ENCODE results near the gene USF1. TPM values are rescaled to one million over a fixed set of nuclear protein-coding genes. Genes with fewer than 3 reads are reported as not detected.
A peak's percentile ranks its signal among the peaks of the same experiment; 100 is the strongest.
"Not testable (repeated sequence)": the region's sequence is repeated elsewhere in the genome, so short reads cannot be mapped to it uniquely, and the experiment has no call there.

The USF1 gene
- total and polyA plus RNA-seq, 7 experiments from 2014 or later: 3.9 to 115 (median 76.0) TPM

GRCh38 chr1:161033751-161034150, 12.0 kb downstream of the USF1 start:
- Histone ChIP-seq H3K27ac (ENCODE audit: low read depth, low read length) (no peak overlapping the region), H3K27me3 (ENCODE audit: control insufficient read depth in 2 of 2, insufficient read depth in 2 of 2, low read length in 2 of 2) (no peaks in the 10 kb centered on the region), H3K4me3 (ENCODE audit: low read length) (no peak overlapping the region), H3K9me3 (ENCODE audit: control insufficient read depth in 2 of 3, low read length in 3 of 3) (no peaks in the 10 kb centered on the region), H3K4me1 (ENCODE audit: control insufficient read depth in 2 of 2, insufficient read depth in 2 of 2, low read length in 2 of 2) (peaks cover 9 to 11% of the 10 kb centered on the region in 2 donors), H3K36me3 (ENCODE audit: control insufficient read depth in 2 of 3, insufficient read depth in 3 of 3, low read length in 3 of 3) (no peaks in the 10 kb centered on the region)
- Mint-ChIP-seq H3K9me3 (peaks cover 0 to under 1% (median 0%) of the 10 kb centered on the region in 11 donors), H3K4me1 (peaks cover 10 to 29% (median 27%) of the 10 kb centered on the region in 7 donors), H3K36me3 (peaks cover 0 to 10% (median 8%) of the 10 kb centered on the region in 5 donors), H3K27me3 (no peaks in the 10 kb centered on the region), H3K4me3 (no peak overlapping the region), H3K27ac (no peak overlapping the region)
- DNase-seq (no peak), ATAC-seq (no peak)
- ChIA-PET POLR2A (interaction anchor here (0.6 to 1.3 kb wide), 3 partner anchors 12 to 151 kb away, joined by 3 to 5 read pairs (median 3); partner anchors contain the start of genes F11R and USF1), CTCF (interaction anchor here (0.7 to 1.9 kb wide), 4 partner anchors 28 to 786 kb away, joined by 3 to 6 read pairs (median 3); partner anchors contain the start of gene KLHDC9)
- intact Hi-C loops (cut with micrococcal nuclease): no loop called here

DNA sequence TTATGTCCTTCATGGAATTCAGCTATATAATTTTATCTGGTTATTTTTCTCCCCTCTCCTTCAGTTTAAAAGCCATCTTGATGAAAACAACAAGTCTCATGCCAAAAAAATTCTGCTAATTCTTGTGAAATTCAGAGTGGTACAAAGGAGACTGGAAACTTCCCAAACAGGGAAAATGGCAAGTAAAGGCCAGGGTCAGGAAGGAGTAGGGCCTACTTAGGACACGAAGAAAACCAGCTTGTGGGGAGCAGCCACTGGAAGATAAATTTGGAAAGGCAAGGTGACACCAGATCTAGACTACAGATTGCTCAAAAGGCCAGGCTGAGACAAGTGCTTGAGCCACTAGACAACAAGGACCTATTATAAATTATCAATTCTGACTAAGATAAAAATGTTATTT, 13.4 kb downstream of the USF1 start:
- ATAC-seq (no peak), DNase-seq (no peak)
- H3K4me3 Mint-ChIP-seq: no peak overlapping the region
- no peaks in the 10 kb centered on the region for H3K27me3 ChIP-seq (ENCODE audit: control insufficient read depth in 2 of 2, insufficient read depth in 2 of 2, low read length in 2 of 2)
- no peaks in the 10 kb centered on the region for H3K36me3 ChIP-seq (ENCODE audit: control insufficient read depth in 2 of 3, insufficient read depth in 3 of 3, low read length in 3 of 3)
- ChIA-PET CTCF (interaction anchor here (1.0 to 1.9 kb wide), 4 partner anchors 11 to 65 kb away, joined by 3 to 6 read pairs (median 4); partner anchors contain the start of genes F11R and KLHDC9), POLR2A (interaction anchor here (0.6 to 1.3 kb wide), 6 partner anchors 9 to 36 kb away, joined by 3 to 5 read pairs (median 4); partner anchors contain the start of genes F11R and USF1)
- no peak overlapping the region for H3K4me3 ChIP-seq (ENCODE audit: low read length)
- no peaks in the 10 kb centered on the region for H3K9me3 Mint-ChIP-seq
- H3K27ac ChIP-seq (ENCODE audit: low read depth, low read length): no peak overlapping the region
- peak overlapping the region in 1 of 9 donors; percentile 6 for H3K27ac Mint-ChIP-seq
- peaks cover 9 to 22% (median 17%) of the 10 kb centered on the region in 7 donors for H3K4me1 Mint-ChIP-seq
- H3K4me1 ChIP-seq (ENCODE audit: control insufficient read depth in 2 of 2, insufficient read depth in 2 of 2, low read length in 2 of 2): peaks cover 2% of the 10 kb centered on the region in 2 donors
- H3K9me3 ChIP-seq (ENCODE audit: control insufficient read depth in 2 of 3, low read length in 3 of 3): no peaks in the 10 kb centered on the region
- H3K27me3 Mint-ChIP-seq: no peaks in the 10 kb centered on the region
- intact Hi-C loops (cut with micrococcal nuclease): no loop called here
- H3K36me3 Mint-ChIP-seq: peaks cover 0 to 10% (median 7%) of the 10 kb centered on the region in 5 donors

GRCh38 chr1:161031874-161032273, 13.9 kb downstream of the USF1 start:
- Mint-ChIP-seq H3K4me3 (no peak overlapping the region), H3K27ac (peak overlapping the region in 3 of 9 donors; percentile 6 to 75 (median 41)), H3K27me3 (no peaks in the 10 kb centered on the region), H3K36me3 (peaks cover 0 to 14% (median 7%) of the 10 kb centered on the region in 5 donors), H3K9me3 (peaks cover 0 to 4% (median 0%) of the 10 kb centered on the region in 11 donors), H3K4me1 (peaks cover 9 to 22% (median 15%) of the 10 kb centered on the region in 7 donors)
- Histone ChIP-seq H3K4me1 (ENCODE audit: control insufficient read depth in 2 of 2, insufficient read depth in 2 of 2, low read length in 2 of 2) (no peaks in the 10 kb centered on the region), H3K4me3 (ENCODE audit: low read length) (no peak overlapping the region), H3K9me3 (ENCODE audit: control insufficient read depth in 2 of 3, low read length in 3 of 3) (no peaks in the 10 kb centered on the region), H3K27ac (ENCODE audit: low read depth, low read length) (no peak overlapping the region), H3K27me3 (ENCODE audit: control insufficient read depth in 2 of 2, insufficient read depth in 2 of 2, low read length in 2 of 2) (no peaks in the 10 kb centered on the region), H3K36me3 (ENCODE audit: control insufficient read depth in 2 of 3, insufficient read depth in 3 of 3, low read length in 3 of 3) (no peaks in the 10 kb centered on the region)
- intact Hi-C loops (cut with micrococcal nuclease): no loop called here
- ChIA-PET POLR2A (interaction anchor here (0.6 to 1.3 kb wide), 4 partner anchors 8 to 36 kb away, joined by 4 to 5 read pairs (median 4); partner anchors contain the start of genes F11R and USF1), CTCF (interaction anchor here (0.6 to 1.9 kb wide), 4 partner anchors 11 to 66 kb away, joined by 3 to 7 read pairs (median 6); partner anchors contain the start of genes F11R and KLHDC9)
- no peak for DNase-seq
- ATAC-seq: no peak

GRCh38 chr1:161029466-161029865, 16.3 kb downstream of the USF1 start:
- POLR2A ChIA-PET; intact Hi-C loops (cut with micrococcal nuclease); H3K4me1 ChIP-seq (ENCODE audit: control insufficient read depth in 2 of 2, insufficient read depth in 2 of 2, low read length in 2 of 2); H3K4me3 Mint-ChIP-seq; H3K27ac ChIP-seq (ENCODE audit: low read depth, low read length); H3K27me3 ChIP-seq (ENCODE audit: control insufficient read depth in 2 of 2, insufficient read depth in 2 of 2, low read length in 2 of 2); H3K27ac Mint-ChIP-seq; H3K9me3 ChIP-seq (ENCODE audit: control insufficient read depth in 2 of 3, low read length in 3 of 3); H3K9me3 Mint-ChIP-seq; H3K27me3 Mint-ChIP-seq; H3K4me3 ChIP-seq (ENCODE audit: low read length); H3K36me3 ChIP-seq (ENCODE audit: control insufficient read depth in 2 of 3, insufficient read depth in 3 of 3, low read length in 3 of 3); CTCF ChIA-PET; ATAC-seq; DNase-seq: not testable (repeated sequence)
- Mint-ChIP-seq H3K36me3 (peaks cover 0 to 16% (median 7%) of the 10 kb centered on the region in 5 donors), H3K4me1 (peaks cover 9 to 23% (median 18%) of the 10 kb centered on the region in 7 donors)

DNA sequence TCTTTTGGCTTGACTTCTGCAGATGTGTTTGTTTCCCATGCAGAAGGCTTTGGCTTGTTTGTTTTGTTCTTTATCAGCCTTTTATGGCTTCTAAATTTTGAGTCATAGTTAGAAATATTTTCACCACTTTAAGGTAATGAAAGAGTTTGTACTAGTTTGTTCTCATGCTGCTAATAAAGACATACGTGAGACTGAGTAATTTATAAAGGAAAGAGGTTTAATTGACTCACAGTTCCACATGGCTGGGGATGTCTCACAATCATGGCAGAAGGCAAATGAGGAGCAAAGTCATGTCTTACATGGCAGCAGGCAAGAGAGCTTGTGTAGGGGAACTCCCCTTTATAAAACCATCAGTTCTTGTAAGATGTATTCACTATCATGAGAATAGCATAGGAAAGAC, 18.8 kb downstream of the USF1 start:
- intact Hi-C loops (cut with micrococcal nuclease); H3K4me3 Mint-ChIP-seq; H3K9me3 ChIP-seq (ENCODE audit: control insufficient read depth in 2 of 3, low read length in 3 of 3); H3K36me3 ChIP-seq (ENCODE audit: control insufficient read depth in 2 of 3, insufficient read depth in 3 of 3, low read length in 3 of 3); H3K27ac ChIP-seq (ENCODE audit: low read depth, low read length); H3K27me3 ChIP-seq (ENCODE audit: control insufficient read depth in 2 of 2, insufficient read depth in 2 of 2, low read length in 2 of 2); DNase-seq; H3K9me3 Mint-ChIP-seq; H3K4me1 ChIP-seq (ENCODE audit: control insufficient read depth in 2 of 2, insufficient read depth in 2 of 2, low read length in 2 of 2); H3K27me3 Mint-ChIP-seq; ATAC-seq; H3K4me3 ChIP-seq (ENCODE audit: low read length): not testable (repeated sequence)
- peak overlapping the region in 1 of 9 donors; percentile 9 for H3K27ac Mint-ChIP-seq
- POLR2A ChIA-PET: interaction anchor here (1.0 to 1.9 kb wide), 2 partner anchors 13 to 14 kb away, joined by 3 to 5 read pairs; no protein-coding TSS in a partner anchor
- CTCF ChIA-PET: interaction anchor here (0.6 kb wide), 4 partner anchors 82 to 298 kb away, joined by 3 to 7 read pairs (median 4); partner anchors contain the start of gene DEDD
- peaks cover 0 to 14% (median 7%) of the 10 kb centered on the region in 5 donors for H3K36me3 Mint-ChIP-seq
- peaks cover 5 to 17% (median 11%) of the 10 kb centered on the region in 7 donors for H3K4me1 Mint-ChIP-seq

GRCh38 chr1:161022432-161022831, 23.3 kb downstream of the USF1 start:
- POLR2A ChIA-PET: interaction anchor here (1.7 to 3.8 kb wide), 5 partner anchors 11 to 75 kb away, joined by 5 to 45 read pairs (median 16); partner anchors contain the start of genes TSTD1 and USF1

More at GRCh38 chr1:161022432-161022831, 23.3 kb downstream of the USF1 start:
- H3K9me3 ChIP-seq (ENCODE audit: control insufficient read depth in 2 of 3, low read length in 3 of 3); H3K9me3 Mint-ChIP-seq; intact Hi-C loops (cut with micrococcal nuclease); ATAC-seq; H3K36me3 ChIP-seq (ENCODE audit: control insufficient read depth in 2 of 3, insufficient read depth in 3 of 3, low read length in 3 of 3); H3K27me3 Mint-ChIP-seq; DNase-seq; H3K27me3 ChIP-seq (ENCODE audit: control insufficient read depth in 2 of 2, insufficient read depth in 2 of 2, low read length in 2 of 2); H3K4me3 ChIP-seq (ENCODE audit: low read length); H3K27ac ChIP-seq (ENCODE audit: low read depth, low read length): not testable (repeated sequence)
- Mint-ChIP-seq H3K4me1 (peaks cover 20 to 52% (median 42%) of the 10 kb centered on the region in 7 donors), H3K36me3 (peaks cover 0 to 14% (median 0%) of the 10 kb centered on the region in 5 donors), H3K27ac (peak overlapping the region in 6 of 9 donors; percentile 20 to 71 (median 44)), H3K4me3 (peak overlapping the region in 8 of 10 donors; percentile 24 to 95 (median 80))
- H3K4me1 ChIP-seq (ENCODE audit: control insufficient read depth in 2 of 2, insufficient read depth in 2 of 2, low read length in 2 of 2): peaks cover 11 to 17% of the 10 kb centered on the region in 2 donors
- CTCF ChIA-PET: interaction anchor here (0.7 to 2.7 kb wide), 5 partner anchors 20 to 88 kb away, joined by 3 to 10 read pairs (median 6); partner anchors contain the start of gene KLHDC9
